Keratinocyte (primary cell): ENCODE results near the gene INCA1. TPM values are rescaled to one million over a fixed set of nuclear protein-coding genes. Genes with fewer than 3 reads are reported as not detected.

Experiments
- DNase-seq: peaks from one replicate; pipeline ENCODE4 v3.0.0-alpha.2; 2011; ENCODE audit warnings: low read depth, missing footprints, low spot score
- FAIRE-seq: peaks from 2 replicates; lab custom pipeline; 2011; peaks lifted over from hg19 to GRCh38; lab: Jason Lieb, UNC
- H2AFZ ChIP-seq: 2 replicates; pipeline ENCODE4 v1.6.0; 2012; ENCODE audit warnings: low read length, control low read depth, inconsistent platforms; ENCODE audit not compliant: control insufficient read depth
- H3K27ac ChIP-seq: 2 replicates; pipeline ENCODE4 v1.5.1; 2011; ENCODE audit warnings: low read length; ENCODE audit not compliant: control insufficient read depth, insufficient read depth
- H3K27me3 ChIP-seq: 3 replicates; pipeline ENCODE4 v1.6.0; 2011; ENCODE audit warnings: low read length; ENCODE audit not compliant: control insufficient read depth, insufficient read depth; ENCODE audit errors: extremely low read depth
- H3K36me3 ChIP-seq, 2 experiments: 2 replicates in 1 of 2; 3 replicates in 1 of 2; pipeline ENCODE4 v1.5.1; 2011; ENCODE audit warnings: low read length in 2 of 2, mild to moderate bottlenecking in 1 of 2; ENCODE audit not compliant: control insufficient read depth in 2 of 2, insufficient read depth in 2 of 2; ENCODE audit errors: extremely low read depth in 1 of 2
- H3K4me1 ChIP-seq: 3 replicates; pipeline ENCODE4 v1.5.1; 2011; ENCODE audit warnings: low read length; ENCODE audit not compliant: control insufficient read depth, insufficient read depth; ENCODE audit errors: extremely low read depth
- H3K4me2 ChIP-seq: 3 replicates; pipeline ENCODE4 v1.6.0; 2011; ENCODE audit warnings: low read depth, low read length; ENCODE audit not compliant: control insufficient read depth, insufficient read depth; ENCODE audit errors: extremely low read depth
- H3K4me3 ChIP-seq, 3 experiments: fragments of 200-600 bp in 1 of 3; sonication (generic) in 1 of 3; 2 replicates in 2 of 3; 3 replicates in 1 of 3; pipeline ENCODE4 v1.5.1; 2011 to 2016; ENCODE audit warnings: low read length in 3 of 3, mild to moderate bottlenecking in 3 of 3, control low read depth in 2 of 3, inconsistent platforms in 1 of 3, low read depth in 1 of 3, mixed read lengths in 1 of 3, mixed run types in 1 of 3, moderate library complexity in 1 of 3; ENCODE audit not compliant: control insufficient read depth in 2 of 3, insufficient read depth in 2 of 3; ENCODE audit errors: extremely low read depth in 1 of 3
- H3K79me2 ChIP-seq: 2 replicates; pipeline ENCODE4 v1.6.0; 2012; ENCODE audit warnings: low read length; ENCODE audit not compliant: control insufficient read depth, insufficient read depth
- H3K9ac ChIP-seq: 3 replicates; pipeline ENCODE4 v1.6.0; 2011; ENCODE audit warnings: low read length; ENCODE audit not compliant: control insufficient read depth, insufficient read depth; ENCODE audit errors: extremely low read depth
- H3K9me1 ChIP-seq: 3 replicates; pipeline ENCODE4 v1.6.0; 2011; ENCODE audit warnings: low read length; ENCODE audit not compliant: control insufficient read depth, insufficient read depth; ENCODE audit errors: extremely low read depth
- H3K9me3 ChIP-seq: 2 replicates; pipeline ENCODE4 v1.5.1; 2012; ENCODE audit warnings: low read depth, low read length; ENCODE audit not compliant: control insufficient read depth
- H4K20me1 ChIP-seq: 3 replicates; pipeline ENCODE4 v1.6.0; 2011; ENCODE audit warnings: low read length; ENCODE audit not compliant: control insufficient read depth, insufficient read depth; ENCODE audit errors: extremely low read depth
- EZH2 ChIP-seq: IDR thresholded peaks from one replicate; pipeline ENCODE4 v1.6.1; 2012; ENCODE audit warnings: inconsistent platforms, mild to moderate bottlenecking, low read length, moderate library complexity
- dilution Hi-C: fragments of 300-500 bp; cut with MboI; formaldehyde crosslinking; loops from one replicate; pipeline ENCODE4 v1.7.0; 2020; ENCODE audit warnings: low sequenced_read_pairs; ENCODE audit not compliant: extremely low pct_ligation_motif_present
- polyA plus RNA-seq, 5 experiments: library from polyadenylated mRNA; depleted of rRNA in 3 of 5; stranded (reverse) in 3 of 5; stranded (forward) in 1 of 5; unstranded in 1 of 5; fragments of >200 nt; gene quantifications; 1 replicate in 1 of 5; 2 replicates in 3 of 5; 3 replicates in 1 of 5; pipeline versions ENCODE4 v1.2.1 to v1.2.3, GENCODE V29; 2011 to 2012; ENCODE audit warnings: missing spikeins in 2 of 5, low read depth in 1 of 5, low replicate concordance in 1 of 5
- TF ChIP-seq, protein P1 (sequence below), 3 experiments: IDR thresholded peaks in 1 of 3; conservative IDR thresholded peaks in 1 of 3; optimal IDR thresholded peaks in 1 of 3; 2 replicates in 2 of 3; 3 replicates in 1 of 3; pipeline versions ENCODE3 to v1.5.1; 2011; ENCODE audit warnings: low read length in 3 of 3, mild to moderate bottlenecking in 3 of 3, moderate library complexity in 2 of 3, control low read depth in 1 of 3, inconsistent platforms in 1 of 3; ENCODE audit not compliant: insufficient read depth in 2 of 3; ENCODE audit errors: extremely low read depth in 1 of 3

The INCA1 gene
- polyA plus RNA-seq, 1 donor (not counting 4 experiments of a cell fraction or from before 2014, with no cell fraction given) = 0.21 TPM

DNA sequence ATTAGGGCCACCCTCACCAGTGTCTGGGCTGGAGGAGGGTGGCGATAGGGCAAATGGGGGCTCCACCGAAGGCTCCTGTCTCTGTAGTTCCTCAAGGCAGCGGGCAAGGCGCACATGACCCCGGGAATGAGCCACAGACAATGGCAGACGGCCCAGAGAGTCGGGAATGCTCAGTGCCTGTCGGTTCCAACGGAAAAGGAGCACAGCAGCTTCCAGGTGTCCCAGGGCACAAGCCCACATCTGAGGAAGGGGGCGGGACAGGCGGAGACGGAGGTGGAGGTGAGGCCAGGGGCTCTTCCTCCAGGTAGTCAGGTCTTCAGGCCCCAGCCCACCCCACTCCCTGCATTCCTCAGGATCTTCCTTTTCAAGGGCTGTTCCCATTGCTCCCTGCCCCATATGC, 24.6 kb downstream of the INCA1 start:
- Histone ChIP-seq H3K9ac (no peak overlapping the region), H3K9me3 (no peaks in the 10 kb centered on the region), H3K9me1 (no peaks in the 10 kb centered on the region), H3K4me1 (peaks cover 20% of the 10 kb centered on the region), H4K20me1 (no peaks in the 10 kb centered on the region), H3K27ac (no peak overlapping the region), H3K4me2 (no peak overlapping the region), H3K27me3 (no peaks in the 10 kb centered on the region), H2AFZ (no peak overlapping the region), H3K79me2 (no peaks in the 10 kb centered on the region), H3K36me3 (peaks cover 29 to 48% of the 10 kb centered on the region in 2 experiments), H3K4me3 (no peak overlapping the region)
- DNase-seq = no peak
- TF ChIP-seq, protein P1, sequence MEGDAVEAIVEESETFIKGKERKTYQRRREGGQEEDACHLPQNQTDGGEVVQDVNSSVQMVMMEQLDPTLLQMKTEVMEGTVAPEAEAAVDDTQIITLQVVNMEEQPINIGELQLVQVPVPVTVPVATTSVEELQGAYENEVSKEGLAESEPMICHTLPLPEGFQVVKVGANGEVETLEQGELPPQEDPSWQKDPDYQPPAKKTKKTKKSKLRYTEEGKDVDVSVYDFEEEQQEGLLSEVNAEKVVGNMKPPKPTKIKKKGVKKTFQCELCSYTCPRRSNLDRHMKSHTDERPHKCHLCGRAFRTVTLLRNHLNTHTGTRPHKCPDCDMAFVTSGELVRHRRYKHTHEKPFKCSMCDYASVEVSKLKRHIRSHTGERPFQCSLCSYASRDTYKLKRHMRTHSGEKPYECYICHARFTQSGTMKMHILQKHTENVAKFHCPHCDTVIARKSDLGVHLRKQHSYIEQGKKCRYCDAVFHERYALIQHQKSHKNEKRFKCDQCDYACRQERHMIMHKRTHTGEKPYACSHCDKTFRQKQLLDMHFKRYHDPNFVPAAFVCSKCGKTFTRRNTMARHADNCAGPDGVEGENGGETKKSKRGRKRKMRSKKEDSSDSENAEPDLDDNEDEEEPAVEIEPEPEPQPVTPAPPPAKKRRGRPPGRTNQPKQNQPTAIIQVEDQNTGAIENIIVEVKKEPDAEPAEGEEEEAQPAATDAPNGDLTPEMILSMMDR (optimal IDR thresholded peaks at IDR 0.05 in 1 of 3, IDR thresholded peaks at IDR 0.05 in 1 of 3, conservative IDR thresholded peaks at IDR 0.05 in 1 of 3; ENCODE audit: extremely low read depth in 1 of 3, insufficient read depth in 2 of 3, low read length in 3 of 3) = no peak
- TF ChIP-seq EZH2 = no peak
- no peak for FAIRE-seq
- dilution Hi-C loops = no loop called here

GRCh38 chr17:4972322-4972721, 25.0 kb downstream of the INCA1 start:
- Histone ChIP-seq H3K4me1 (peaks cover 20% of the 10 kb centered on the region), H3K36me3 (peaks cover 25 to 44% of the 10 kb centered on the region in 2 experiments), H3K9ac (no peak overlapping the region), H3K27me3 (no peaks in the 10 kb centered on the region), H3K27ac (no peak overlapping the region), H3K4me3 (no peak overlapping the region), H3K4me2 (no peak overlapping the region), H4K20me1 (no peaks in the 10 kb centered on the region), H3K9me1 (no peaks in the 10 kb centered on the region), H3K79me2 (no peaks in the 10 kb centered on the region), H3K9me3 (no peaks in the 10 kb centered on the region), H2AFZ (no peak overlapping the region)
- TF ChIP-seq, protein P1 (optimal IDR thresholded peaks at IDR 0.05 in 1 of 3, IDR thresholded peaks at IDR 0.05 in 1 of 3, conservative IDR thresholded peaks at IDR 0.05 in 1 of 3; ENCODE audit: extremely low read depth in 1 of 3, insufficient read depth in 2 of 3, low read length in 3 of 3) = no peak
- TF ChIP-seq EZH2 = no peak
- FAIRE-seq = no peak
- no peak for DNase-seq
- dilution Hi-C loops = no loop called here
